ENCODE data around the gene CDK5. TPM values are rescaled to one million over a fixed set of nuclear protein-coding genes. Genes with fewer than 3 reads are reported as not detected.

Gene CDK5
- polyA plus RNA-seq, 2 of the 4 experiments (the other 2 are of a cell fraction): 29.6 to 51.0 TPM

DNA sequence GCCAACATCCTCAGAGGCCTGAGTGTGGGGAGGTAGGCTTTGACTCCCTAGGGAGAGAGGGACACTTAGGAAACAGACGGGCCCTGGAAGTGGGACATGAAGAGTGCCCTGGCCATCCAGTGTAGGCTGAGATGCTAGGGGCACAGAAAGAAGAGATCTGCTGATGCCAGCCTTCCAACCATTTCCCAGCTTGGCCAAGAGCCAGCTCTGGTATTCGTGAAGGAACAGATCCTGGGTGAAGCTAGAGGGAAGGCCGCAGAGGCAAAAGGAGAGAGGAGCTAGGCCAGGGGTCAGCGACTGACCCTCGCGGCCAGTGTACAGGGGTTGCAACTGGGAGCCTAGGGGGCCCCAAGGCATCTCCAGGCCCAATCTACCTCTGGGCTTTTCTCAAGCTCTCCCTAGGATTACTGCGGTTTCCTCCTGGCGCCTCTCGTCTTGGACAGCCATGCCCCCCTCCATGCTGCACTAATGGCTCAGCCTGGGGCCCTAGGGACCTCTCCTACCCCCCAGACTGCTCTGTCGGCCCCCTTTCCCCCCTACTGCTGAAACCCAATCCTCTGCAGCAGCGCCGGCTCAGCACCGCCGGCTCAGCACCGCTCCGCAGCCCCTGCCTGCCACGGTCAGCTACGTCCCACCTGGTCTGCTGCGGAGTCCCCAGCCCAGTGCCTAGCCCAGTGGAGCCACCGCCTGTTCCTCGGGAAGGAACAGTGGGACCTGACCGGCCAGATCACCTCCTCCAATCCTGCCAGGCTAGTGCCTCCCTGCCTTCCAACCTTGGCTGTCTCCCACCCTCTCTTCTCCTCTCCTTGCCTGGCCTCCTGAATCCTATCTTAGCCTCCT lies 9.5 kb downstream of the CDK5 start, which contains the start of gene ASIC3:
Gene ASIC3 (plus strand): TSS at position 556 of the 840 bp plus-strand sequence. CDS start 355 bp downstream, outside the sequence.
- Histone ChIP-seq H3K4me3 (no peak within 1 kb of the TSS), H3K4me2 (no peak within 1 kb of the TSS), H3K27ac (0 out of 6 replicates have a peak within 1 kb of the TSS, but pooled peaks of 1 of the 2 experiments have one; percentile 11), H3K9me3 (no peaks in the 10 kb centered on the region), H3K4me1 (peaks cover 7% of the 10 kb centered on the region; the same call in 1 of the 3 replicates)
- ATAC-seq (peak in 1 of 2 experiments; percentile 1; a peak in 2 of 6 replicates), DNase-seq (ENCODE audit: low read depth in 1 of 2, low spot score in 1 of 2) (no peak), FAIRE-seq (no peak)
- ChIA-PET CTCF (interaction anchor here (1.0 kb wide), 1 partner anchor 30 kb away, joined by 3 read pairs; no protein-coding TSS in a partner anchor), POLR2A (interaction anchor here (0.6 to 1.8 kb wide), 3 partner anchors 9 to 69 kb away, joined by 3 to 9 read pairs (median 3); partner anchors contain the start of gene ABCB8)
- 95% methylated on average over 18 of the region's 22 CpGs for WGBS (ENCODE audit: missing lambda C conversion rate)
- TF ChIP-seq RAD21 (conservative IDR thresholded peaks at IDR 0.05 in 1 of 2, IDR thresholded peaks at IDR 0.05 in 1 of 2): no peak
- TF ChIP-seq KDM5A (IDR thresholded peaks at IDR 0.05): no peak
- TF ChIP-seq, protein P1, sequence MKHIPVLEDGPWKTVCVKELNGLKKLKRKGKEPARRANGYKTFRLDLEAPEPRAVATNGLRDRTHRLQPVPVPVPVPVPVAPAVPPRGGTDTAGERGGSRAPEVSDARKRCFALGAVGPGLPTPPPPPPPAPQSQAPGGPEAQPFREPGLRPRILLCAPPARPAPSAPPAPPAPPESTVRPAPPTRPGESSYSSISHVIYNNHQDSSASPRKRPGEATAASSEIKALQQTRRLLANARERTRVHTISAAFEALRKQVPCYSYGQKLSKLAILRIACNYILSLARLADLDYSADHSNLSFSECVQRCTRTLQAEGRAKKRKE (CRISPR knock-in tag; IDR thresholded peaks at IDR 0.05; ENCODE audit: low read depth): no peak
- no peak for TF ChIP-seq MAFK (IDR thresholded peaks at IDR 0.05; ENCODE audit: partially characterized antibody)
- TF ChIP-seq, protein P2, sequence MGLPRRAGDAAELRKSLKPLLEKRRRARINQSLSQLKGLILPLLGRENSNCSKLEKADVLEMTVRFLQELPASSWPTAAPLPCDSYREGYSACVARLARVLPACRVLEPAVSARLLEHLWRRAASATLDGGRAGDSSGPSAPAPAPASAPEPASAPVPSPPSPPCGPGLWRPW (IDR thresholded peaks at IDR 0.05): no peak
- no peak for TF ChIP-seq TP53 (CRISPR knock-in tag; IDR thresholded peaks at IDR 0.05)
- TF ChIP-seq, protein P3, sequence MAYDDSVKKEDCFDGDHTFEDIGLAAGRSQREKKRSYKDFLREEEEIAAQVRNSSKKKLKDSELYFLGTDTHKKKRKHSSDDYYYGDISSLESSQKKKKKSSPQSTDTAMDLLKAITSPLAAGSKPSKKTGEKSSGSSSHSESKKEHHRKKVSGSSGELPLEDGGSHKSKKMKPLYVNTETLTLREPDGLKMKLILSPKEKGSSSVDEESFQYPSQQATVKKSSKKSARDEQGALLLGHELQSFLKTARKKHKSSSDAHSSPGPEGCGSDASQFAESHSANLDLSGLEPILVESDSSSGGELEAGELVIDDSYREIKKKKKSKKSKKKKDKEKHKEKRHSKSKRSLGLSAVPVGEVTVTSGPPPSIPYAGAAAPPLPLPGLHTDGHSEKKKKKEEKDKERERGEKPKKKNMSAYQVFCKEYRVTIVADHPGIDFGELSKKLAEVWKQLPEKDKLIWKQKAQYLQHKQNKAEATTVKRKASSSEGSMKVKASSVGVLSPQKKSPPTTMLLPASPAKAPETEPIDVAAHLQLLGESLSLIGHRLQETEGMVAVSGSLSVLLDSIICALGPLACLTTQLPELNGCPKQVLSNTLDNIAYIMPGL (CRISPR knock-in tag; IDR thresholded peaks at IDR 0.05; ENCODE audit: borderline replicate concordance): no peak
- no peak for TF ChIP-seq GATA3 (IDR thresholded peaks at IDR 0.05; ENCODE audit: borderline replicate concordance)

DNA sequence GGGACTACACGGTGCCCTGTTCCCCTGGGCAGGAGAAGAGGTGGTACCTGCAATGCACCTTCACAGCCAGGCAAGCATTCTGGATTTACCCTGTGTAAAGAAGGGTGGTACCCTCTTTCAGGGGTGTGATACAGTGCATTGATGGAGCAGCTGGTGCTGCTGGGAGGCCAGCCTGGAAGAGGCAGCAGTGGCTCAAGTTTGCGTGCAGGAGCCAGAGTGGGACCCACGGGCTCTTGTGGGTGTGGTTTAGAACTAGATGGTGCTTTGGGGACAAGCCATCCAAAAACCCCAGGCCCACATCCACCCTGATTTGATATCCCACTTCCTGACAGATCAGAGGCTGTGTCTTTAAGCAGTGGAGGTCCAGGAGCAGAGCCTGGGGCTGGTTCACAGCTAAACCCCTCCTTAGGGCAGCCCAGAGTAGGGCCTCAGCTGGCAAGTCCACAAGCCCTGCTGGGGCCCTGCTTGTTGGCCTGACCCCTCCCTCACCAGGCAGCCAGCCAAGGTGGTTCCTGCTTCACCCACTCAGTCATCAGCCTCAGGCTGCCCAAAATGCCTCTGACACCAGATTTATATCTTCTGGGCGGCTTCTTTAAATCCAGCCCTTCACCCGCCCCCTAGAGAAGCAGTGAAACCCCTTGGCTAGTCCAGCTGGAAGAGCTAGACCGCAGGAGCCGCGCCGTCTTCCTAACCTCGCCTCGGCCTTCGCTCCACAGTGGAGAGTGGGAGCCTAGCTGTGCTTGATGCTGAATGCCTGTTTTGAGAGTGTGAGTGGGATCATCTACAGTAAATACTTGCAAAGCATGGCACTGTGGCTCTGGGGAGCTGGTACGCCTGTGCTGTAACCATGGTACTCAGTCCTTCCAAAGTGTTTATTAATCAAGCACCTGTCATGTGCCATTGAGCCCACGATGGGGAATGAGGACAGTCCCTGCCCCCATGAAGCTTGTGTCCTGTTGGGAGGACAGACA lies 10.8 kb downstream of the CDK5 start:
- DNase-seq (ENCODE audit: low read depth in 1 of 2, low spot score in 1 of 2) (no peak), FAIRE-seq (no peak), ATAC-seq (peak in 1 of 2 experiments; percentile 7; a peak in 2 of 6 replicates)
- Histone ChIP-seq H3K4me1 (peaks cover 7% of the 10 kb centered on the region; the same call in 1 of the 3 replicates), H3K9me3 (no peaks in the 10 kb centered on the region), H3K4me2 (no peak overlapping the region), H3K4me3 (no peak overlapping the region), H3K27ac (peak overlapping the region in 1 of 2 experiments; percentile 21; a peak in 1 of 6 replicates)
- no peak for TF ChIP-seq SMC3 (IDR thresholded peaks at IDR 0.05)
- no peak for TF ChIP-seq EHF (CRISPR knock-in tag; IDR thresholded peaks at IDR 0.05)
- no peak for TF ChIP-seq RAD21 (conservative IDR thresholded peaks at IDR 0.05 in 1 of 2, IDR thresholded peaks at IDR 0.05 in 1 of 2)
- peak; percentile 70 for TF ChIP-seq ZFP36 (IDR thresholded peaks at IDR 0.05; ENCODE audit: borderline replicate concordance, partially characterized antibody)
- no peak for TF ChIP-seq TP53 (CRISPR knock-in tag; IDR thresholded peaks at IDR 0.05)
- no peak for TF ChIP-seq JUNB (IDR thresholded peaks at IDR 0.05)
- 78% methylated on average over 13 of the region's 14 CpGs for WGBS (ENCODE audit: missing lambda C conversion rate)
- ChIA-PET POLR2A (interaction anchor here (1.2 to 1.8 kb wide), 2 partner anchors 8 to 19 kb away, joined by 5 to 9 read pairs; partner anchors contain the start of gene ABCB8), CTCF (interaction anchor here (0.6 to 1.0 kb wide), 4 partner anchors 29 to 1312 kb away, joined by 3 read pairs; no protein-coding TSS in a partner anchor)

DNA sequence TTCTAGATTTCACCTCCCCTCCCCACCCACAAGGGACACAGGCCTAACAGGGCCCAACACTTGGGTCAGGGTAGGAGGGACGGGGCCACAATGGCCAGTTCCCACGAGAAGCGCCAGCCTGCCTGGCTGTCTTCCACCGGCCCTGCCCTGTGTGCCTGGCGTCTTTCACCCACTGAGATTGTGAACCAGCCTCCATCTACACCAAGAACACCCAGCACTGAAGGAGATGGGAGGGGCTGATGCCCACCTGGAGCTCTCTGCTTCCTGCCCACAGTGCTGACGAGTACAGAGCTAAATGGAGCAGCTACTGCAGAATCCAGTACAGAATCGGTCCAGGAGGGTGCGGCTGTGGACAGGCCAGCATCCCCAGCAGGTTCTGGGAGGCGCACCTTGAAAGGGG lies 11.7 kb downstream of the CDK5 start:
- ChIA-PET POLR2A (interaction anchor here (1.2 kb wide), 1 partner anchor 18 kb away, joined by 5 read pairs; the partner anchor contains the start of gene ABCB8), CTCF (interaction anchor here (1.4 to 1.5 kb wide), 2 partner anchors 13 to 27 kb away, joined by 6 read pairs; no protein-coding TSS in a partner anchor)
- H3K9me3 ChIP-seq: no peaks in the 10 kb centered on the region
- no peak overlapping the region for H3K4me2 ChIP-seq
- no peak for DNase-seq (ENCODE audit: low read depth in 1 of 2, low spot score in 1 of 2)
- H3K27ac ChIP-seq: no peak overlapping the region
- ATAC-seq: no peak
- H3K4me1 ChIP-seq: peaks cover 7% of the 10 kb centered on the region; the same call in 1 of the 3 replicates
- WGBS (ENCODE audit: missing lambda C conversion rate): 90% methylated on average over 5 of the region's 9 CpGs
- no peak for TF ChIP-seq NR3C1 (IDR thresholded peaks at IDR 0.05)
- H3K4me3 ChIP-seq: no peak overlapping the region
- FAIRE-seq: no peak

All from A549 (cell line).